C4-2B (cell line): ENCODE data around the gene DYRK1A.

Experiments used
- H3K27ac ChIP-seq: fragments of 450-650 bp; 2 replicates; pipeline ENCODE4 v1.5.1; 2017
- ZFX ChIP-seq: fragments of 450-650 bp; IDR thresholded peaks from 2 replicates; pipeline ENCODE4 v1.6.1; 2017
- TF ChIP-seq, protein P1 (sequence below): fragments of 450-650 bp; conservative IDR thresholded peaks from 2 replicates; pipeline ENCODE4 v1.5.1; 2017; ENCODE audit warnings: mild to moderate bottlenecking

The DYRK1A gene

DNA sequence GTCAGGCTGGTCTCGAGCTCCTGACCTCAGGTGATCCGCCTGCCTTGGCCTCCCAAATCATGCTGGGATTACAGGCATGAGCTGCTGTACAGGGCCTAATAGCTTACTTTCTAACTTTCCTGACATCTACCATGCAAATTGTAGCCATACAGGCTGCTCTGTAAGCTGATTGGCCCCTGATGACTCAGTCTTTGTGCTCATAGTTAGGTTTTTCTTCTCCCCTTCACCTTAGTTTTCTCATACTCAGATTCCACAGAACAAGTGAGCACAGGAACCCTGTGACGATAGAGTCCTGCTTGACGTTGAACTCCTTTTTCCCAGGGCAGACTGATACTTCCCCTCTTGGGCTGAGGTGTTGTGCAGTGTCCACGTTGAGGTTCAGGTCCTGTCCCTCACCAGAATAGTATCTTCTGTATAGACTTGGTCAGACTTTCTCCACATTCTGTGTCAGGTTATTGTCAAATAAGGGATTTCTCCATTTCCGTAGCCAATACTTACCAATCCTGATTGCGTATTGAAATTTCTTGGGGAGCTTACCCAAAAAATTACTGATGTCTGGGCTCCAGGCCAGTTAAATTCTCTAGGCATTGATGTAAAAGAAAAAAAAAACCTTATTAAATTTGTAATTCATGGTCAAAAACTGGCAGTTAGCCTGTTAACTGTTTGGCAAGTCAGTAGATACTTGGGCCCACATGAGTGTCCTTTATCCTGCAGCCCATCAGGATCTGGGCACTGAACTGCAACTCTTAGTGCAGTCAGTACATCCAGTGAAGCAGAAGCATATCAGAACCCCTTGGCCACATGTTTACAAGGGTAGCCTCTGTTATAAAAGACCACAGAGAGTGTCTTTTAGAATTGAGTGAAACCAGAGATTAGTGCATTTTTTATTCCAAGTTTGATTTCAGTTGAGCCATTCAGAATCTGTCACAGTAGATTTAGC lies 118.2 kb downstream of the DYRK1A start:
- no peak overlapping the region for H3K27ac ChIP-seq
- no peak for TF ChIP-seq ZFX
- TF ChIP-seq, protein P1, sequence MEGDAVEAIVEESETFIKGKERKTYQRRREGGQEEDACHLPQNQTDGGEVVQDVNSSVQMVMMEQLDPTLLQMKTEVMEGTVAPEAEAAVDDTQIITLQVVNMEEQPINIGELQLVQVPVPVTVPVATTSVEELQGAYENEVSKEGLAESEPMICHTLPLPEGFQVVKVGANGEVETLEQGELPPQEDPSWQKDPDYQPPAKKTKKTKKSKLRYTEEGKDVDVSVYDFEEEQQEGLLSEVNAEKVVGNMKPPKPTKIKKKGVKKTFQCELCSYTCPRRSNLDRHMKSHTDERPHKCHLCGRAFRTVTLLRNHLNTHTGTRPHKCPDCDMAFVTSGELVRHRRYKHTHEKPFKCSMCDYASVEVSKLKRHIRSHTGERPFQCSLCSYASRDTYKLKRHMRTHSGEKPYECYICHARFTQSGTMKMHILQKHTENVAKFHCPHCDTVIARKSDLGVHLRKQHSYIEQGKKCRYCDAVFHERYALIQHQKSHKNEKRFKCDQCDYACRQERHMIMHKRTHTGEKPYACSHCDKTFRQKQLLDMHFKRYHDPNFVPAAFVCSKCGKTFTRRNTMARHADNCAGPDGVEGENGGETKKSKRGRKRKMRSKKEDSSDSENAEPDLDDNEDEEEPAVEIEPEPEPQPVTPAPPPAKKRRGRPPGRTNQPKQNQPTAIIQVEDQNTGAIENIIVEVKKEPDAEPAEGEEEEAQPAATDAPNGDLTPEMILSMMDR, result no peak

DNA sequence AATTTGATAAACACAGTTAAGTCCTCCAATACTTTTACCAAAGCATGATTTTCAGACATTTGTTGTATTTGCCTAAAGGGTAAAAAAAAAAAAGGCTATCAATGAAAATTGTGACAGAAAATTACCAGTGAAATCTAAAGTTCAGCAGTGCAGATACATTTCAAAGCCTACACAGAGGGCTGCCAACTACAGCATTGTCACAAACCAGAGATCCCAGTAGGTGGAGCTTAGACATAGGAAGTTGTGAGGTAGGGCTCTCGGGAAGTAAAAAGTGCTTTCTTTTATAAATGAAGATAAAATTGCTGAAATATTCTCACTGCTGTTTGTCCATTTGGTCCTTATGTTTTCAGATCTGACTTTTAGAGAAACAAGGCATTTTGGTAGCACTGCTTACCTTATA lies 123.0 kb downstream of the DYRK1A start:
- TF ChIP-seq, protein P1, result no peak
- no peak for TF ChIP-seq ZFX
- H3K27ac ChIP-seq, result no peak overlapping the region

DNA sequence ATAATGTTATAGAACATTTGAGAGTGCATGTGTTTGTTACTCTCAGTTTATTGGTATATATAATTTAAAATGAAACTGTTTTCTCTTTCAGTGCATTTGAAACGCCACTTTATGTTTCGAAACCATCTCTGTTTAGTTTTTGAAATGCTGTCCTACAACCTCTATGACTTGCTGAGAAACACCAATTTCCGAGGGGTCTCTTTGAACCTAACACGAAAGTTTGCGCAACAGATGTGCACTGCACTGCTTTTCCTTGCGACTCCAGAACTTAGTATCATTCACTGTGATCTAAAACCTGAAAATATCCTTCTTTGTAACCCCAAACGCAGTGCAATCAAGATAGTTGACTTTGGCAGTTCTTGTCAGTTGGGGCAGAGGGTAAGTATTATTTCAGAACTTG lies 123.5 kb downstream of the DYRK1A start:
- TF ChIP-seq ZFX, result no peak
- TF ChIP-seq, protein P1, result no peak
- H3K27ac ChIP-seq, result no peak overlapping the region

DNA sequence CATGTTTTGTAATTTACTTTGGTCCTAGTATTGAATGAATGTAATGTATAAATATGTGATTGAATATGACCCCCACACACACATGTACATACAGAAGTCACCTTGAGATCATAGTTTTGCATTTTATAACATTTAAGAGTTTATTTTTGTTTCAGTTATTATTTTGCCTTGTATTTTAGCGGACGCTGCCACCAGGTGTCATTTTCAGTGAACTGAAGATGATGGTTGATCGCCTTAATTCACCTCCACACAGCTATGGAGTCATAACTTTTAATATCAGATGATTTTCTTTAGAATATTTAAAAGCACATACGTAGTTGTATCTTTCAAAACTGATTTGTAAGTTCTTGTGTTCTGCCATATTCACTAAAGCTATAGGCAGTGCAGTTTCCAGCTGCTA lies 130.4 kb downstream of the DYRK1A start:
- TF ChIP-seq ZFX, result no peak
- TF ChIP-seq, protein P1, result peak; percentile 47
- H3K27ac ChIP-seq, result no peak overlapping the region

DNA sequence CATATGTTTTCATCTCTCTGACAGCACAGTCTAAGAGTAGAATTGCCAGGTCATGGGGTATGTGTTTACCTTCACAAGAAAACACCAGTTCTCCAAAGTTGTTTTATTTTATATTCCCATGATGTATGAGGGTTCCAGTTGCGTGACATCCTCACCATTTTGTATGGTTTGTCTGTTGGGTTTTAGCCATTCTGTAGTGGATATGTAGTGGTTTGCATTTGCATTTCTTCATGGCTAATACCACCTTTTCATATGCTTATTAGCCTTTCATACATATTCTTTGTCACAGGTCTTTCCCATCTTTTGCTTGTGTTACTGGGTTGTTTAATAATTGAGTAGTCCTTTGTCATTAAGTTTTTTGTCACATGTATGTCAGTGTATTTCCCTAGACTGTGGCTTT lies 132.1 kb downstream of the DYRK1A start:
- TF ChIP-seq, protein P1, result no peak
- TF ChIP-seq ZFX, result no peak
- H3K27ac ChIP-seq, result no peak overlapping the region

DNA sequence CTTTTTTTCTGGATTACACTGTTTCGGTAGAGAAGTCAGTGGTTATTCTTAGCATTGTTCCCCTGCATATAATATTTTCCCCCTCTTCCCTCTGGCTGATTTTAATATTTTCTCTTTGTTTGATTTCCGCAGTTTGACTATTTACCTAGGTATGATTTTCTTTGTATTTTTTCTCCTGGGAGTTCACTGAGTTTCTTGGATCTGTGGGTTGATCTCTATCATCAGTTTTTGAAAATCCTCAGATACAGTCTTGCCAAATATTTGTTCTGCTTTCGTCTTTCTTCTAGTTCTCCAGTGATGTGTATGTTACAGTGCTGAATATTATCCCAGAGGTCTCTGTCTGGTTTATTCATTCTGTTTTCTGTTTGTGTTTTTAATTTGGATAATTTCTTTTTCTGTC lies 136.4 kb downstream of the DYRK1A start:
- H3K27ac ChIP-seq, result no peak overlapping the region
- TF ChIP-seq, protein P1, result no peak
- TF ChIP-seq ZFX, result no peak

DNA sequence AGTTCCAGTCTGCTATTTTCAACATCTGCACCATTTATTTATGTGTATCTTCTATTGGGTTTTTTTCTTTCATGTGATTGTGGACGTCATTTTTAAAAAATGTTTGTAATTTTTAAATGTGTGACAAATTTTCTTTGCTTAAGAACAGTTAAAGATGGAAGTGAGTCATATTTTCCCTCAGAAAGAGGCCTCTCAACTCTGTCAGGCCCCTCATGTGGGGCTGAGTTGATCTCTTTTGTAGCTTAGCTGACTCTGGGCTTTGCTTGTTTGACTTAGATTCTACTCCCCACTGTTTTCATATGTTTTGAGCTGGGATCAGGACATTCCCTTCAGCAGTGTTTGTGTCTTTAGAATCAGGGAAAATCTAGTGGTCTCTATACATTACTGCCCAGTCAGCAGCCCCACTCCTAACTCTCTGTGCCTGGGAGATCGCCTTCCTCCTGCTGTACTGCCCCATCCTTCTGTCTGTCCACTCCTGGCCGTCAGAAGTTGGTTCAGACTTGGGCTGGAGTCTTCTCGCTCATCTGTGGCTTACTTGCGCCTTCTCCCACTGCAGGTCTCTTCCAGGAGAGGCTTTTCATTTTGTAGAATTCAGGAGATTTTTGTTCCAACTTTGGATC lies 137.4 kb downstream of the DYRK1A start:
- TF ChIP-seq, protein P1, result no peak
- TF ChIP-seq ZFX, result no peak
- H3K27ac ChIP-seq, result no peak overlapping the region
